PC-3 (cell line): ENCODE measurements around the gene NDRG4. TPM values are rescaled to one million over a fixed set of nuclear protein-coding genes. Genes with fewer than 3 reads are reported as not detected.

Experiments
- ATAC-seq: fragments of 200-7000 bp; cut with Tn5 transposase; 2 replicates; pipeline ENCODE4 v1.9.1; 2020; ENCODE audit warnings: mild to moderate bottlenecking, moderate library complexity
- BruUV-seq: library from RNA; stranded (reverse); fragments of 400-500 nt; replicated peaks from 2 replicates; lab custom pipeline; 2021; lab: Mats Ljungman, UMichigan
- CTCF ChIA-PET: fragments of 300-600 bp; sonication (Branson Sonifier 250); formaldehyde crosslinking; loops from one replicate; lab custom pipeline; 2022; ENCODE audit warnings: antibody characterized with exemption; lab: Charles Lee
- POLR2A ChIA-PET: fragments of 300-600 bp; sonication (Branson Sonifier 250); formaldehyde crosslinking; loops from one replicate; lab custom pipeline; 2022; ENCODE audit warnings: antibody characterized with exemption; ENCODE audit not compliant: unreplicated experiment; lab: Charles Lee
- DNase-seq: peaks from one replicate; pipeline ENCODE4 v3.0.0-alpha.2; 2015
- H2AFZ ChIP-seq: fragments of 300-600 bp; sonication (generic); 2 replicates; pipeline ENCODE4 v1.6.0; 2016; ENCODE audit warnings: antibody characterized with exemption, low read length
- H3F3A ChIP-seq: fragments of 300-600 bp; sonication (generic); one replicate; pipeline ENCODE4 v1.6.0; 2017; ENCODE audit warnings: antibody characterized with exemption, low read length, control low read depth, mild to moderate bottlenecking; ENCODE audit not compliant: unreplicated experiment
- H3K27ac ChIP-seq: fragments of 300-600 bp; sonication (generic); 2 replicates; pipeline ENCODE4 v1.5.1; 2016; ENCODE audit warnings: mild to moderate bottlenecking, low read length
- H3K27me3 ChIP-seq: fragments of 300-600 bp; sonication (generic); 2 replicates; pipeline ENCODE4 v1.6.1; 2016; ENCODE audit warnings: low read length, mixed read lengths
- H3K36me3 ChIP-seq: fragments of 300-600 bp; sonication (generic); 2 replicates; pipeline ENCODE4 v1.6.1; 2016; ENCODE audit warnings: low read depth, mixed run types, low read length, mixed read lengths
- H3K4me1 ChIP-seq: fragments of 300-600 bp; sonication (generic); 2 replicates; pipeline ENCODE4 v1.5.1; 2016; ENCODE audit warnings: low read length; ENCODE audit not compliant: insufficient read depth
- H3K4me2 ChIP-seq: fragments of 300-600 bp; sonication (generic); 2 replicates; pipeline ENCODE4 v1.6.0; 2016; ENCODE audit warnings: low read length
- H3K4me3 ChIP-seq: fragments of 300-600 bp; sonication (generic); 2 replicates; pipeline ENCODE4 v1.5.1; 2016; ENCODE audit warnings: mild to moderate bottlenecking, low read length, mixed read lengths
- H3K79me2 ChIP-seq: fragments of 300-600 bp; sonication (generic); 2 replicates; pipeline ENCODE4 v1.6.1; 2017; ENCODE audit warnings: low read length, mixed read lengths
- H3K9ac ChIP-seq: fragments of 300-600 bp; sonication (generic); 2 replicates; pipeline ENCODE4 v1.6.0; 2016; ENCODE audit warnings: mild to moderate bottlenecking, low read length
- H3K9me2 ChIP-seq: fragments of 300-600 bp; sonication (generic); replicated peaks from 2 replicates; pipeline ENCODE4 v1.6.1; 2016; ENCODE audit warnings: mixed run types, low read length, mixed read lengths
- H3K9me3 ChIP-seq: fragments of 300-600 bp; sonication (generic); 2 replicates; pipeline ENCODE4 v1.6.1; 2016; ENCODE audit warnings: low read length, mixed read lengths
- H4K20me1 ChIP-seq: fragments of 300-600 bp; sonication (generic); 2 replicates; pipeline ENCODE4 v1.6.1; 2016; ENCODE audit warnings: low read length, mixed read lengths
- CTCF ChIP-seq: fragments of 300-600 bp; sonication (generic); conservative IDR thresholded peaks from 2 replicates; pipeline ENCODE4 v1.5.1; 2017; ENCODE audit warnings: antibody characterized with exemption, low read depth, mild to moderate bottlenecking, low read length
- EZH2 ChIP-seq: fragments of 300-600 bp; sonication (generic); IDR thresholded peaks from one replicate; pipeline ENCODE4 v1.6.1; 2017; ENCODE audit warnings: antibody characterized with exemption, mild to moderate bottlenecking, low read length; ENCODE audit not compliant: unreplicated experiment
- EZH2phosphoT487 ChIP-seq: fragments of 300-600 bp; sonication (generic); IDR thresholded peaks from 2 replicates; pipeline ENCODE4 v1.6.1; 2018; ENCODE audit warnings: mild to moderate bottlenecking, antibody characterized with exemption, low read length, borderline replicate concordance
- intact Hi-C: fragments of 100-400 bp; cut with micrococcal nuclease; formaldehyde crosslinking; loops from 2 replicates; pipeline ENCODE4 v1.9.0; 2023
- total RNA-seq: library from RNA; depleted of rRNA; stranded (reverse); fragments of >200 nt; gene quantifications from 2 replicates; pipeline ENCODE4 v1.2.3, GENCODE V29; 2014

The NDRG4 gene
- total RNA-seq, 1 experiment from 2014 or later = 26.6 TPM

- no peaks in the 10 kb centered on the region for H3K79me2 ChIP-seq
- no peaks in the 10 kb centered on the region for H3K9me2 ChIP-seq
- no TSS peak for BruUV-seq
- peak overlapping the region; percentile 94 for H3K4me2 ChIP-seq
- no peaks in the 10 kb centered on the region for H4K20me1 ChIP-seq
- POLR2A ChIA-PET = no interaction called here
- TF ChIP-seq EZH2 (peak; percentile 43), EZH2phosphoT487 (no peak), CTCF (no peak; the same call in 1 of the 2 replicates)
- CTCF ChIA-PET = no interaction called here
- peak overlapping the region; percentile 84 for H2AFZ ChIP-seq
- no peaks in the 10 kb centered on the region for H3K9me3 ChIP-seq
- H3K9ac ChIP-seq = no peak overlapping the region
- peak overlapping the region; percentile 68 for H3K4me3 ChIP-seq
- ATAC-seq (peak; percentile 68), DNase-seq (peak; percentile 39)
- peaks cover 10% of the 10 kb centered on the region for H3K27me3 ChIP-seq
- no peak overlapping the region for H3K27ac ChIP-seq
- peaks cover 25% of the 10 kb centered on the region for H3K4me1 ChIP-seq
- H3K36me3 ChIP-seq = no peaks in the 10 kb centered on the region
- intact Hi-C loops = no loop called here
- no peaks in the 10 kb centered on the region for H3F3A ChIP-seq
Measured at GRCh38 chr16:58464047-58464915, 35.7 kb upstream of the NDRG4 start.

GRCh38 chr16:58464916-58465731 is 34.8 kb upstream of the NDRG4 start:
- ATAC-seq (peak; percentile 39), DNase-seq (no peak)
- H3K27ac ChIP-seq = no peak overlapping the region
- no peaks in the 10 kb centered on the region for H4K20me1 ChIP-seq
- CTCF ChIA-PET = interaction anchor here (0.6 kb wide), 1 partner anchor 29 kb away, joined by 3 read pairs; no protein-coding TSS in a partner anchor
- no TSS peak for BruUV-seq
- H3K9me2 ChIP-seq = no peaks in the 10 kb centered on the region
- no peaks in the 10 kb centered on the region for H3K36me3 ChIP-seq
- TF ChIP-seq EZH2phosphoT487 (no peak), EZH2 (no peak), CTCF (peak; percentile 35)
- no peaks in the 10 kb centered on the region for H3K79me2 ChIP-seq
- no peaks in the 10 kb centered on the region for H3K9me3 ChIP-seq
- H2AFZ ChIP-seq = peak overlapping the region; percentile 84; the same call in 1 of the 2 replicates
- POLR2A ChIA-PET = no interaction called here
- no peaks in the 10 kb centered on the region for H3F3A ChIP-seq
- peaks cover 10% of the 10 kb centered on the region for H3K27me3 ChIP-seq
- intact Hi-C loops = no loop called here
- H3K4me1 ChIP-seq = peaks cover 21% of the 10 kb centered on the region
- H3K9ac ChIP-seq = no peak overlapping the region
- peak overlapping the region; percentile 68 for H3K4me3 ChIP-seq
- H3K4me2 ChIP-seq = peak overlapping the region; percentile 94
